GM21576 (cell line): ENCODE data around the gene NUDT22.

ENCODE experiments used
- ATAC-seq: cut with Tn5 transposase; IDR thresholded peaks from one replicate; pipeline ENCODE4 v1.9.1; 2021; ENCODE audit warnings: mild to moderate bottlenecking, moderate library complexity; ENCODE audit not compliant: unreplicated experiment

The NUDT22 gene

GRCh38 chr11:64226507-64227051, 505 bp downstream of the NUDT22 start:
- no peak for ATAC-seq

- no peak for ATAC-seq
Observed at GRCh38 chr11:64227405-64227956, 1.4 kb downstream of the NUDT22 start.

- ATAC-seq: no peak
Observed at GRCh38 chr11:64229090-64229743, 3.1 kb downstream of the NUDT22 start.

- no peak for ATAC-seq
Observed at GRCh38 chr11:64229744-64230170, 3.7 kb downstream of the NUDT22 start.

GRCh38 chr11:64230171-64230984, 4.3 kb downstream of the NUDT22 start, which contains the start of gene DNAJC4:
Gene DNAJC4 (plus strand): TSS chr11:64230548. CDS start chr11:64230855, 307 bp downstream.
- peak; percentile 44 for ATAC-seq

- no peak for ATAC-seq
Observed at GRCh38 chr11:64230985-64231365, 4.9 kb downstream of the NUDT22 start.

- no peak for ATAC-seq
Observed at GRCh38 chr11:64231546-64231945, 5.5 kb downstream of the NUDT22 start.

- ATAC-seq: no peak
Observed at GRCh38 chr11:64232182-64232966, 6.3 kb downstream of the NUDT22 start.

GRCh38 chr11:64232967-64233315, 6.9 kb downstream of the NUDT22 start:
- no peak for ATAC-seq

- ATAC-seq: peak; percentile 26
Observed at GRCh38 chr11:64233913-64234586, 8.0 kb downstream of the NUDT22 start, which contains the start of gene VEGFB. Gene VEGFB (plus strand): TSS chr11:64234584. CDS start chr11:64234834, 250 bp downstream.

- peak; percentile 27 for ATAC-seq
Observed at GRCh38 chr11:64234647-64235379, 8.7 kb downstream of the NUDT22 start.

- no peak for ATAC-seq
Observed at GRCh38 chr11:64235437-64236161, 9.5 kb downstream of the NUDT22 start.

GRCh38 chr11:64237484-64237951, 11.4 kb downstream of the NUDT22 start:
- no peak for ATAC-seq

- ATAC-seq: no peak
Observed at GRCh38 chr11:64238076-64238475, 12.0 kb downstream of the NUDT22 start.

- no peak for ATAC-seq
Observed at GRCh38 chr11:64238999-64239398, 12.9 kb downstream of the NUDT22 start.

GRCh38 chr11:64239662-64240434, 13.8 kb downstream of the NUDT22 start:
- no peak for ATAC-seq

- peak; percentile 41 for ATAC-seq
Observed at GRCh38 chr11:64240435-64241240, 14.6 kb downstream of the NUDT22 start, which contains the start of gene FKBP2. Gene FKBP2 (plus strand): TSS chr11:64241095. CDS start chr11:64242388, 1,293 bp downstream.
